AML-193 (cell line): Measurements from ENCODE around the gene NHLRC4.
A peak's percentile ranks its signal among the peaks of the same experiment; 100 is the strongest.
"Not testable (repeated sequence)": the region's sequence is repeated elsewhere in the genome, so short reads cannot be mapped to it uniquely, and the experiment has no call there.

Source experiments
- DNase-seq, 2 experiments: peaks; one replicate each; lab custom pipeline; 2025; lab: John Stamatoyannopoulos, UW

The NHLRC4 gene

GRCh38 chr16:597655-598054 lies 30.9 kb downstream of the NHLRC4 start:
- DNase-seq: not testable (repeated sequence)

GRCh38 chr16:598823-599739 lies 32.3 kb downstream of the NHLRC4 start:
- DNase-seq: no peak

- peak in 1 of 2 experiments; percentile 27 for DNase-seq
These were observed 34.0 kb downstream of the NHLRC4 start for GRCh38 chr16:600781-601180.

- DNase-seq: no peak
These were observed 37.1 kb downstream of the NHLRC4 start for GRCh38 chr16:603933-604332.

- DNase-seq: no peak
These were observed 40.0 kb downstream of the NHLRC4 start for GRCh38 chr16:606656-607307.

- DNase-seq: no peak
These were observed 41.2 kb downstream of the NHLRC4 start for GRCh38 chr16:608019-608418.

GRCh38 chr16:609316-609715 lies 42.5 kb downstream of the NHLRC4 start:
- DNase-seq: no peak

- no peak for DNase-seq
These were observed 43.2 kb downstream of the NHLRC4 start for GRCh38 chr16:609984-610383.

- no peak for DNase-seq
These were observed 43.9 kb downstream of the NHLRC4 start for GRCh38 chr16:610513-611381.

- DNase-seq: no peak
These were observed 48.3 kb downstream of the NHLRC4 start for GRCh38 chr16:615122-615521.

GRCh38 chr16:616733-617586 lies 50.2 kb downstream of the NHLRC4 start:
- DNase-seq: no peak

GRCh38 chr16:617855-618254 lies 51.0 kb downstream of the NHLRC4 start:
- DNase-seq: no peak
